GM18870 (cell line): ENCODE measurements around the gene TRIM63.

Experiments used
- ATAC-seq: cut with Tn5 transposase; IDR thresholded peaks from one replicate; pipeline ENCODE4 v1.9.1; 2021; ENCODE audit warnings: moderate library complexity; ENCODE audit not compliant: unreplicated experiment

TRIM63 gene

DNA sequence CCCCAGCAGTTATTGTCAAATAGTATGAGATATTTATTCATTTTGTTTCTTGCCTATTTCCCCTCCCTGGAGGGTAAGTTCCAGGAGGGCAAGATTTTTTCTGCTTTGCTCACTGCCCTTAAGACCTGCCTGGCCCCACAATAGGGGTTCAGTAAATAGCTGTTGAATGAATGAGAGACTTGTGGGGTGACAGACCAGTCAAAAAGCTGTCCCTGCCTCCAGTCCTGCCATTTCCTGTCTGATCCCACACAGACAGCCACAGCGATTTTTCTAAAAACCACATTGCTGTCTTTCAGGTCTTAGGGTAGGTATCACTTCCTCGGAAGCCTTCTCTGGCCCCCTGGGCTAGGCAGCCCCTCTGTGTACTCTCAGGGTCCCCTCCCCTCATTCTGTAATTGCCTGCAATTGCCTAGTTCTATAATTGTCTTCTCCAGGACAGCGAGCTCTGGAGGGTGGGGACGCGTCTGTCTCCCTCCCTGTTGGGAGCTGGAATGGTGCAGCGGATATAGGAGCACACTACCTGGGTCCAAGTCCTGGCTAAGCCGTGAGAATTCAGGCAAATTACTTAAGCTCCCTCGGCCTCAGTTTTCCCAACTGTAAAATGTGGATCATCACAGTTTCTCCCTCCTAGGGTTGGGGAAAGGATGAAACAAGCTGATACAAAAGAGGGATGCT is 47.7 kb downstream of the TRIM63 start:
- no peak for ATAC-seq

DNA sequence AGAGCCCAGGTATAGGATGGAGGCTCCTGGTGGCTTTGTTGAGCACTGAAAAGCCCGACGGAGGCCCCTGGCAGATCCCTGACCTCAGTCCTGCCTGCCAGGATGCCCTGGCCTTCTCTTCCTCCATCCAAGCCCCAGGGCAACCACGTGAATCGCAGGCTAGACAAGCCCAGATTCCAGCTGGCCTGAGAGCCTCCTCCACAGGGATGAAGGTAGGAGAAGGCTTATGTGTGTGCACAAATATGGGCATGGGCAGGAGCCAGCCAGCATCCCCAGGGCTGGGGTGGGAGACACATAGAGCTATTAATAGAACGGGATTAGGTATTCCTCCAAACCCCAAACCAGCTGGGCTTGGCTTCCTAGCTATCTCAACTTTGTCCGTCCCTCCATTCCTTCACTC is 49.8 kb downstream of the TRIM63 start:
- ATAC-seq, result no peak

DNA sequence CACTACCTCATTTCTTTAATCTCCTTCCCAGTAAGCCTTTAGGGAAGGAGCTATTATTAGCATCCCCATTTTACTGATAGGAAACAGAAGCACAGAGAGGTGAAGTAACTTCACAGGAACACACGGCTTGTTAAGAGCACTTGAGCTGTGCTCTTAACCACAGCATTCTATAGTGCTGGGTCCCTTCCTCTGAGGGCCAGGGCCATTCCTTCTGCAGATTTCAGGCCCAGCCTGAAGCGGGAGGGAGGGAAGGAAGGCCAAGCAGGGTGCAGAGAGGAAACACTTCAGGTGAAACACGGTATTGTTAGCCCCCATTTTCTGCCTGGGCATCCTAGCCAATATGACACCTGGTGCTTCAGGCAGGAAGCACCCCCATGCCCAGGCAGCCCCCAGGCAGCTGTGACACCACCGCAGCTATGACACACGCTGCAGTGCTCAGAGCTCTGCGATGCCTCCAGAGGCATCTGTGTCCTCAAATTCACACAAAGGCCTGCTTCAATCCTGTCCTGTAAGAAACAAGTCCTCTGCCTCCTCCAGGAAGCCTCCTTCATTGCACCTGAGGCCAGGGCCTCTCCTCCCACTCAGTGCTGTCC is 50.4 kb downstream of the TRIM63 start:
- ATAC-seq, result no peak

DNA sequence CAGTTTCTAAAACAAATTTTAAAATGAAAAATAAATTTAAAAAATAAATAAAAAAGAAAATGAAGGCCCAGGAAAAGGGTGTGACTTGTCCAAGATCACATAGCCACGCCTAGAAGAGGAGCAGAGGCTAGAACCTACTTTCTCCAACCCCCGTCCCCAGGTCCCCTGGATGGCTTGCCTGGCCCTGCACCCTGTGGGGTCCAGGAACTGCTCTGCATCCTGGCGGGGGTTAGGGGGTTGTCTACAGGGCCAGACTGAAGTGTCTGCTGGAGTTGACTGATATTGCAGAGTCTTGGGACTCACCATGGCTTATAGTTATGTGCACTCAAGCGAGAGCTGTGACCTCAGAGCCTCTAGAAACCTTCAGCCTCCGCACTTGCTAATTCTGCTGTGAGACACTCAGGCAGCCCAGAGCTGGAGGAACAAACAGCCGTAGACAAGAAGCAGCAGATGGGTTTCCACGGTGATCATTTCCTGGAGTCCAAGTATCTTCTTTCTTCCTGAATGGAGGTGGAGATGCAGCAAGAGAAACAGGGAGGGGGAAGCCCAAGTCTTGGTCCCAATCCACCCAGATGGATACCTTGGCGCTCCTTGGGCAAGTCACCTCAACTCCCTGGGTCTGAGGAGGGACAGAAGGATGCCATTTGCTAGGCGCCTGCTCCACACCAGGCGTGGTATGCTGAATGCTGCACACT is 51.0 kb downstream of the TRIM63 start:
- ATAC-seq, result no peak

DNA sequence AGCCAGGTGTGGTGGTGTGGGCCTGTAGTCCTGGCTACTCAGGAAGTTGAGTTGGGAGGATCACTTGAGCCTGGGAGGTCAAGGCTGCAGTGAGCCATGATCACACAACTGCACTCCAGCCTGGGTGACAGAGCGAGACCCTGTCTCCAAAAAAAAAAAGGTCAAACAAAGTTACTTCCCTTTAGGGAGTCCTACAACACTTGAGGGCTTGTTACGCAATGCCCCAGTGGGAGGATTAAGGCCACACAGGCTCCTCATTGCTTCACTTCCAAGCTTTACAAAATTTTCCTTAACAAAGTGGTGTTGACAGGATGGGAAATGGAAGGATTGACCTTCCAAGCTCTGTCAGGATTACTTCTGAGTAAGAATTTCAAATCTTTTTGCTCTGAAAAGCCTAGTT is 52.1 kb downstream of the TRIM63 start:
- no peak for ATAC-seq

DNA sequence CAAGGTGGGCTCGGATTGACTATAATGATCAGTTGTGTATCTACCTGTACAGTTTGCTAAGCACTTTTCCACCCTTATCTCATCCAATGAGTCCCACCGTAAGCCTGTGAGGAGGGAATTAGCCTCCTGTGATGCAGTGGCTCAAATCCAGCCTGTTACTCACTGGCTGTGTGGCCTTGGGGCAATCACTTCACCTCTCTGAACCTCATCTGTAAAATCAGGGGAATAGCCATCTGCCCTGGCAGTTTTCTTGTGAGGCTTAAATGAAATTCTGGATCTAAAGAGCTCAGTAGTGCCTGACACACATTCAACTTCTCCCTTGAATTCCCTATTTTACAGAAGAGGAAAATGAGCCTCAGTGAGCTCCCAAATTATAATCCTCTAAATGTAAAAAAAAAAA is 53.3 kb downstream of the TRIM63 start:
- no peak for ATAC-seq

DNA sequence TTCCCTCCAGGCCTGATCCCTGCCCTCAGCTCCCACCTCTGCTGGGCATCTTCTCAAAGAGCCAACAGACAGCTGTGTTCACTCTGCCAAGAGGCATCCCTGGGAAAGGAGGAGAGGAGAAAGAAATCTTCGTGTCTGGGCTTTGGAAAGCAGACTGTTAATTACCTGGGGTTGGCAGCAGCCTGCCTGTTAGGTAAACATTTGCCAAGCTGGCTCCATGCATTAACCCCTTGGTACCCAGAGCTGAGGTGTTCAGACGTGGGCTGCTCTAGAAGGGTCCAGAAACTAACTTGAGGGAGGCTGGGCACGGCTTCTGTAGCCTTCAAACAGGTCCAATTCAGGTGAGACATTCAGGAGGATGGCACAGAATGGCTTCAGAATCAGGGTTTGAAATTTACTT is 54.6 kb downstream of the TRIM63 start:
- ATAC-seq, result no peak

DNA sequence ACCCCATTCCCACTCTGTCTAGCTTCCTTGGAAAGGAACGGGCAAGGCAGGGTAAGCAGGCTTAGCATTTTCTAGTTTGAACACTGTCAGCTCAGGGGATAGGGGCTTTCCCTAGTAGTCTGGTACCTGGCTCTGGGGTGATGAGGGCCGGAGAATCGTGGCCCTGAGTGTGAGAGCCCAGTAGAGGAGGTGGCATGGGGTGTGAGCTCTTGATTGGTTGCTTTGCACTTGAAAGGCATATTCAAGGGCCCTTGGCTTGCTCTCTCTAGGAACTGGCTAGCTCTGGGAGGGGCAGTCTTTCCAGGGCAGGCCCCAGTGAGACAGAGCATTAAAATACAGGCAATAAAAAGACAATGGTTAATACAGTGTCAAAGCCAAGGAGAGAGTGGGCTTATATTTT is 56.6 kb downstream of the TRIM63 start:
- no peak for ATAC-seq

GRCh38 chr1:26009796-26010447 is 57.5 kb downstream of the TRIM63 start:
- no peak for ATAC-seq

- ATAC-seq, result no peak
Observed at GRCh38 chr1:26006710-26007109, 60.7 kb downstream of the TRIM63 start.

- no peak for ATAC-seq
Observed at GRCh38 chr1:26005434-26006105, 61.9 kb downstream of the TRIM63 start.

GRCh38 chr1:26003756-26004155 is 63.7 kb downstream of the TRIM63 start:
- ATAC-seq, result no peak

DNA sequence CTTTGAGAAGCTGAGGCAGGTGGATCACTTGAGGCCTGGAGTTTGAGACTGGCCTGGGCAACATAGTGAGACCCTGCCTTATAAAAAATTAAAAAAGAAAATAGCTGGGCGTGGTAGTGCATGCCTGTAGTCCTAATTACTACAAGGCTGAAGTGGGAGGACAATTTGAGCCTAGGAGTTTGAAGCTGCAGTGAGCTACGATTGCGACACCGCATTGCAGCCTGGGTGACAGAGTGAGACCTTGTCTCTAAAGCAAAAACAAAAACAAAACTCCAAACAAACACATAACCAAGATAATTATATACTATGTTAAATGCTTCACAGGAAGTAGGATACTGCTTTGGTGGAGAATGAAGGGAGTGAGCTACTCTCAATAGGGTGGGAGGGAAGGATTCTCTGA is 64.2 kb downstream of the TRIM63 start:
- ATAC-seq, result no peak
